MG63 (cell line): ENCODE measurements around the gene TMEM132A. TPM values are rescaled to one million over a fixed set of nuclear protein-coding genes. Genes with fewer than 3 reads are reported as not detected.

Experiments
- DNase-seq: peaks from one replicate; pipeline ENCODE4 v3.0.0-alpha.2; 2020
- H3K27me3 ChIP-seq: fragments of 250-450 bp; sonication (Bioruptor Pico); 2 replicates; pipeline ENCODE4 v1.5.1; 2020; ENCODE audit warnings: mild to moderate bottlenecking, moderate library complexity
- H3K36me3 ChIP-seq: fragments of 250-450 bp; sonication (Bioruptor Pico); 2 replicates; pipeline ENCODE4 v1.5.1; 2020; ENCODE audit warnings: mild to moderate bottlenecking, moderate library complexity
- H3K4me3 ChIP-seq: fragments of 250-450 bp; sonication (Bioruptor Pico); 2 replicates; pipeline ENCODE4 v1.5.1; 2020; ENCODE audit warnings: mild to moderate bottlenecking, moderate library complexity
- H3K9me3 ChIP-seq: fragments of 250-450 bp; sonication (Bioruptor Pico); 2 replicates; pipeline ENCODE4 v1.5.1; 2020; ENCODE audit warnings: mild to moderate bottlenecking, moderate library complexity
- total RNA-seq: library from RNA; depleted of rRNA; stranded (reverse); fragments of >200 nt; shearing (Covaris generic); gene quantifications from 2 replicates; pipeline ENCODE4 v1.2.3, GENCODE V29; 2014; ENCODE audit warnings: low replicate concordance; rRNA removed

Gene TMEM132A
- 4.8 and 16.3 TPM in 2 replicates for total RNA-seq

- Histone ChIP-seq H3K36me3 (peaks cover 12% of the 10 kb centered on the region), H3K27me3 (no peaks in the 10 kb centered on the region), H3K9me3 (no peaks in the 10 kb centered on the region), H3K4me3 (peak within 1 kb of the TSS; percentile 51)
- peak; percentile 75 for DNase-seq
These were observed at the start of gene TMEM132A for GRCh38 chr11:60924110-60924905. TSS of gene TMEM132A (plus strand) at chr11:60924460. CDS start at chr11:60924634, 174 bp downstream.

- no peak for DNase-seq
These were observed 48.7 kb upstream of the TMEM132A start for GRCh38 chr11:60875366-60876167.

GRCh38 chr11:60876168-60876485 lies 48.1 kb upstream of the TMEM132A start:
- Histone ChIP-seq H3K9me3 (no peaks in the 10 kb centered on the region), H3K36me3 (peaks cover 7% of the 10 kb centered on the region), H3K27me3 (no peaks in the 10 kb centered on the region), H3K4me3 (no peak overlapping the region)
- DNase-seq: no peak

More at GRCh38 chr11:60875366-60876167, 48.7 kb upstream of the TMEM132A start:
- Histone ChIP-seq H3K4me3 (no peak overlapping the region), H3K36me3 (peaks cover 5% of the 10 kb centered on the region), H3K9me3 (no peaks in the 10 kb centered on the region), H3K27me3 (no peaks in the 10 kb centered on the region)

- no peak for DNase-seq
- Histone ChIP-seq H3K4me3 (no peak overlapping the region), H3K27me3 (no peaks in the 10 kb centered on the region), H3K36me3 (peaks cover 11% of the 10 kb centered on the region), H3K9me3 (no peaks in the 10 kb centered on the region)
These were observed 45.8 kb upstream of the TMEM132A start for GRCh38 chr11:60878245-60879101.

- H3K9me3 ChIP-seq: no peaks in the 10 kb centered on the region
- peaks cover 11% of the 10 kb centered on the region for H3K36me3 ChIP-seq
- H3K27me3 ChIP-seq: no peaks in the 10 kb centered on the region
- DNase-seq: no peak
- no peak overlapping the region for H3K4me3 ChIP-seq
These were observed 45.2 kb upstream of the TMEM132A start for GRCh38 chr11:60879104-60879503.

- H3K4me3 ChIP-seq: no peak overlapping the region
- DNase-seq: no peak
- H3K36me3 ChIP-seq: peaks cover 11% of the 10 kb centered on the region
- no peaks in the 10 kb centered on the region for H3K27me3 ChIP-seq
- H3K9me3 ChIP-seq: no peaks in the 10 kb centered on the region
These were observed 44.2 kb upstream of the TMEM132A start for GRCh38 chr11:60879971-60880588.

- no peaks in the 10 kb centered on the region for H3K27me3 ChIP-seq
- H3K9me3 ChIP-seq: 0 out of 2 replicates have a peak, but pooled peaks cover 2% of the 10 kb centered on the region
- peaks cover 11% of the 10 kb centered on the region for H3K36me3 ChIP-seq
- no peak overlapping the region for H3K4me3 ChIP-seq
- no peak for DNase-seq
These were observed 43.5 kb upstream of the TMEM132A start for GRCh38 chr11:60880643-60881282.

- H3K36me3 ChIP-seq: peaks cover 15% of the 10 kb centered on the region
- peak; percentile 26 for DNase-seq
These were observed 36.7 kb upstream of the TMEM132A start for GRCh38 chr11:60887556-60887955.

GRCh38 chr11:60889869-60890311 lies 34.4 kb upstream of the TMEM132A start:
- no peak overlapping the region for H3K4me3 ChIP-seq
- 0 out of 2 replicates have a peak, but pooled peaks cover 2% of the 10 kb centered on the region for H3K9me3 ChIP-seq
- H3K36me3 ChIP-seq: peaks cover 36% of the 10 kb centered on the region
- no peak for DNase-seq
- H3K27me3 ChIP-seq: no peaks in the 10 kb centered on the region

More at GRCh38 chr11:60887556-60887955, 36.7 kb upstream of the TMEM132A start:
- Histone ChIP-seq H3K4me3 (no peak overlapping the region), H3K9me3 (0 out of 2 replicates have a peak, but pooled peaks cover 2% of the 10 kb centered on the region), H3K27me3 (no peaks in the 10 kb centered on the region)

GRCh38 chr11:60890696-60891095 lies 33.6 kb upstream of the TMEM132A start:
- Histone ChIP-seq H3K36me3 (peaks cover 44% of the 10 kb centered on the region), H3K9me3 (0 out of 2 replicates have a peak, but pooled peaks cover under 1% of the 10 kb centered on the region), H3K4me3 (no peak overlapping the region), H3K27me3 (no peaks in the 10 kb centered on the region)
- DNase-seq: no peak

GRCh38 chr11:60891103-60891741 lies 33.0 kb upstream of the TMEM132A start:
- H3K9me3 ChIP-seq: no peaks in the 10 kb centered on the region
- peaks cover 49% of the 10 kb centered on the region for H3K36me3 ChIP-seq
- H3K4me3 ChIP-seq: no peak overlapping the region
- no peaks in the 10 kb centered on the region for H3K27me3 ChIP-seq
- no peak for DNase-seq

GRCh38 chr11:60895687-60896086 lies 28.6 kb upstream of the TMEM132A start:
- peaks cover 93% of the 10 kb centered on the region for H3K36me3 ChIP-seq
- H3K27me3 ChIP-seq: no peaks in the 10 kb centered on the region
- no peak overlapping the region for H3K4me3 ChIP-seq
- no peaks in the 10 kb centered on the region for H3K9me3 ChIP-seq
- DNase-seq: no peak

- Histone ChIP-seq H3K27me3 (no peaks in the 10 kb centered on the region), H3K9me3 (no peaks in the 10 kb centered on the region), H3K4me3 (no peak overlapping the region), H3K36me3 (peaks cover 95% of the 10 kb centered on the region)
- DNase-seq: no peak
These were observed 26.8 kb upstream of the TMEM132A start for GRCh38 chr11:60897496-60897895.

GRCh38 chr11:60899046-60899936 lies 25.0 kb upstream of the TMEM132A start:
- peak; percentile 18 for DNase-seq
- no peaks in the 10 kb centered on the region for H3K9me3 ChIP-seq
- H3K36me3 ChIP-seq: peaks cover 97% of the 10 kb centered on the region
- no peaks in the 10 kb centered on the region for H3K27me3 ChIP-seq
- no peak overlapping the region for H3K4me3 ChIP-seq
